MM.1S (cell line): Measurements from ENCODE around the gene NDUFAF3.

Experiments used
- EZH2 ChIP-seq: fragments of 300-600 bp; sonication (generic); optimal IDR thresholded peaks from 2 replicates; pipeline ENCODE3; 2017; ENCODE audit warnings: low read depth, mild to moderate bottlenecking, antibody characterized with exemption, low read length, mixed read lengths
- EZH2phosphoT487 ChIP-seq: fragments of 300-600 bp; sonication (generic); IDR thresholded peaks from 2 replicates; pipeline ENCODE4 v1.6.1; 2018; ENCODE audit warnings: antibody characterized with exemption, low read length
- TF ChIP-seq, protein P1 (sequence below): fragments of 300-600 bp; sonication (generic); IDR thresholded peaks from 2 replicates; pipeline ENCODE4 v1.5.1; 2016; ENCODE audit warnings: antibody characterized with exemption, low read length, mixed read lengths

DNA sequence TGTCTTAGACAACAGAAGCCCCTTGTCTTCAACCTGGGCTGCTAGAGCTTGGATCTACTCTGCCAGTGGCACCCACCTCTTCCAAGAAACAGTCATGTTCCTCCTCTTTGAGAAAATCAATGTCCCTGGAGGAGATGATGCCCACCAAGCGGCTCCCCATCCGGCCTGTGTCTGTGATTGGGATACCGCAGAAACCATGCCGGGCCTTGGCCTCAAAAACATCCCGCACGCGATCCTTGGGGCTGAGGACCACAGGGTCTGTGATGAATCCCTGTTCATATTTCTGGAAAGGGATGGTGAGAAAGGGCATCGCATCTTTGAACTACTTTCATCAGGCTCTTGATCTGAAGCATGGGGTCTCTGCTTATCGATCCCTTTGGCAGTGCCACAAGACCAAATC lies 5.7 kb downstream of the NDUFAF3 start:
- TF ChIP-seq, protein P1, sequence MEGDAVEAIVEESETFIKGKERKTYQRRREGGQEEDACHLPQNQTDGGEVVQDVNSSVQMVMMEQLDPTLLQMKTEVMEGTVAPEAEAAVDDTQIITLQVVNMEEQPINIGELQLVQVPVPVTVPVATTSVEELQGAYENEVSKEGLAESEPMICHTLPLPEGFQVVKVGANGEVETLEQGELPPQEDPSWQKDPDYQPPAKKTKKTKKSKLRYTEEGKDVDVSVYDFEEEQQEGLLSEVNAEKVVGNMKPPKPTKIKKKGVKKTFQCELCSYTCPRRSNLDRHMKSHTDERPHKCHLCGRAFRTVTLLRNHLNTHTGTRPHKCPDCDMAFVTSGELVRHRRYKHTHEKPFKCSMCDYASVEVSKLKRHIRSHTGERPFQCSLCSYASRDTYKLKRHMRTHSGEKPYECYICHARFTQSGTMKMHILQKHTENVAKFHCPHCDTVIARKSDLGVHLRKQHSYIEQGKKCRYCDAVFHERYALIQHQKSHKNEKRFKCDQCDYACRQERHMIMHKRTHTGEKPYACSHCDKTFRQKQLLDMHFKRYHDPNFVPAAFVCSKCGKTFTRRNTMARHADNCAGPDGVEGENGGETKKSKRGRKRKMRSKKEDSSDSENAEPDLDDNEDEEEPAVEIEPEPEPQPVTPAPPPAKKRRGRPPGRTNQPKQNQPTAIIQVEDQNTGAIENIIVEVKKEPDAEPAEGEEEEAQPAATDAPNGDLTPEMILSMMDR, result no peak
- TF ChIP-seq EZH2 (no peak), EZH2phosphoT487 (no peak)
